ENCODE results near the gene OTUD3.
A peak's percentile ranks its signal among the peaks of the same experiment; 100 is the strongest.
"Not testable (repeated sequence)": the region's sequence is repeated elsewhere in the genome, so short reads cannot be mapped to it uniquely, and the experiment has no call there.

Gene OTUD3

DNA sequence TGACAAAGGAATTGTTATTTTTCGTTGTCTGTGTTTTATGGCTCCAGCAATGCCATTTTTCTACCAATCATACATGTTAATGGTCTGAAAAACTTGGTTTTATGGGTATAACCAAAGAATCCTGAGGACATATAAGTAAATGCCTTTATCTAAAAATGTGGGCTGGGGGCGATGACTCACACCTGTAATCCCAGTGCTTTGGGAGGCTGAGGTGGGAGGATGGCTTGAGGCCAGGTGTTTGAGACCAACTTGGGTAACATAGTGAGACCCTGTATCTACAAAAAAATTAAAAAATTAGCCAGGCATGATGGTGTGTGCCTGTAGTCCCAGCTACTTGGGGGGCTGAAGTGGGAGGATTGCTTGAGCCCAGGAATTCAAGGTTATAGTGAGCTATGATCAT is 12.7 kb upstream of the OTUD3 start:
- DNase-seq: not testable (repeated sequence)

- no peak for DNase-seq
Measured at GRCh38 chr1:19869929-19870328, 12.3 kb upstream of the OTUD3 start.

DNA sequence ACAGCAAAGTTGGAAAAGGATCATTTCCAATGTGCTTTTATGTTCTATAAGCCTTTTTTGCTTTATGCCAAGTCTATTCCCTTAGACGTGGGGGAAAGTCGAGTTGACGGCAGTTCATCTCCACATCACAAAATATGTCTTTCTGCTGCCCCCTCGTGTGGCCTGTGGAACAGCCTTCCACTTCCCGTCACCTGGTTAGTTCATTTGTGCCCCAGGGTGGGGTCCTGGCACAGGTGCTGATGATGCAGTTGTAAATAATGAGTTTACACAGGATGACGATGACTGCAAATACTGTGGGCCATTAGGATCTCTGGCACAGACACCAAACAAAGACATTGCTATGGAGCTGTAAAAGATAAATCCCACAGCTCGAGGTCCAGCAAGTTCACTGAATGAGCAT is 10.0 kb upstream of the OTUD3 start:
- no peak for DNase-seq

- no peak for DNase-seq
Measured at GRCh38 chr1:19877181-19877750, 4.9 kb upstream of the OTUD3 start.

- DNase-seq: no peak
Measured at GRCh38 chr1:19877821-19878636, 4.2 kb upstream of the OTUD3 start.

GRCh38 chr1:19878637-19878985 is 3.6 kb upstream of the OTUD3 start:
- no peak for DNase-seq

DNA sequence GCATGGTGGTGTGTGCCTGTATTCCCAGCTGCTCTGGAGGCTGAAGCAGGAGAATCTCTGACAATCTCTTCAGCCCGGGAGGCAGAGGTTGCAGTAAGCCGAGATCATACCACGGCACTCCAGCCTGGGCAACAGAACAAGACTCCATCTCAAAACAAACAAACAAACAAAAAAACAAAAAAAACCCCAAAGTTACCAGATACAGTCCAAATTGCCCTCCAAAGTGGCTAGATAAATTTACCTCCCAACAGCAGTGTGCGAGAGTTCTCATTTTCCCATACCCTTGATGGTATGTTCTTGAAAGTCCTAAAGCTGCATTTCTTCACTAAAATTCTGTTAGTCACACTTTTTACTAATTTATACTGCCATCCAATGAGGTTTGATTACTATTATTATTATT is 3.0 kb upstream of the OTUD3 start:
- DNase-seq: no peak

DNA sequence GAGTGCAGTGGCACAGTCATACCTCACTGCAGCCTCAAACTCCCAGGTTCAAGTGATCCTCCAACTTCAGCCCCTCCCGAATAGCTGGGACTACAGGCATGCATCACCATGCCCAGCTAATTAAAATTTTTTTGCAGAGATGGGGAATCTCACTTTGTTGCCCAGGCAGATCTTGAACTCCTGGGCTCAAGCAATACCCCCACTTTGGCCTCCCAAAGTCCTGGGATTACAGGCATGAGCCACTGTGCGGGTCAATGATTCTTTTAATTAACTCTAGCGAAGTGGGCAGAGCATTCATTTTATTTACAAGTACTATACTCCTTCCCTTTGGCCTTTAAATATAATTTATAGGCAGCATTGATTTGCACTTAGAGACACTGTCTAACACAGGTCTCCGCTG is 2.5 kb upstream of the OTUD3 start:
- no peak for DNase-seq

DNA sequence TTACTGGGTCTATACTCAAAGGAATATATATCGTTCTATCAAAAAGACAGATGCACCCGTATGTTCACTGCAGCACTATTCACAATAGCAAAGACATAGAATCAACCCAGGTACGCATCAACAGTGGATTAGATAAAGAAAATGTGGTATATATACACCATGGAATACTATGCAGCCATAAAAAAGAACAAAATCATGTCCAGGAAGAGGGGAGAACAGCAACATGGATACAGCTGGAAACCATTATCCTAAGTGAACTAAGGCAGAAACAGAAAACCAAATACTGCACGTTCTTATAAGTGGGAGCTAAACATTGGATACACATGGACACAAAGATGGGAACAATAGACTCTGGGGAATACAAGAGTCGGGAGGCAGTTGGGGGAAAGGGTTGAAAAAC is 1.4 kb upstream of the OTUD3 start:
- not testable (repeated sequence) for DNase-seq

DNA sequence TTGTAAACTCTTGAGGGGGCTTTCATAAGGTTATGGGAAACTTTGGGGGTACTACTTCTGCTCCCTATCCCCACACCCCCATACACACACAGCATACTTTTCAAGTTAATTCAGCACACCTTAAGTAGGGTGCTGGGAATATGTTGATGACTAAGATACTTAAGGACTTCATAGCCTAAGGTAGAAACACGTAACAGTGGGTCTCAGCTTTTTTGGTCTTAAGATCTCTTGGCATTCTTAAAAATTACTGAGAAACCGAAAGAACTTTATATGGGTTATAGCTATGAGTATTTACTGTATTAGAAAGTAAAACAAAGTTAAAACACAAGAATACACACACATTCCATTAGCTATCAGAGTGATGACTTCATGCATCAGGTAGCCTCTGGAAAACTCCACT is 2.1 kb downstream of the OTUD3 start:
- DNase-seq: no peak

DNA sequence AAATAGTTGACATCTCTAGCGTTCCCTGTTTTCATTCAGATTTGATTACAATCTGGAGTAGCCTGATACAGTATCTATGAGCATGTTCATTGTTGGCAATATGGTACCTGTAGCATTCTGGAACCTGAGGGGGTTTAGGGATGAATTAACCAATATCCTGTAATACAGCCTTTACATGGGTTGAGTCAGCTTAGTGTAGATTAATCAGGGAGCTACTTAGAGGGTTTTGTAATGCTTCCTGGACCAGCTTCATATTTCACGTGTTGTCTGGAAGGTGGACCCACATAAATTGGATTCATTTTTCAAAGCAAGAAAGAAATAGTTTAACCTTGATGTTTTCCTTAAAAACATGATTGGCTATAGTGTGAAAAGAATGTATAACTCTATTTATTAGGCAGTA is 3.6 kb downstream of the OTUD3 start:
- no peak for DNase-seq

DNA sequence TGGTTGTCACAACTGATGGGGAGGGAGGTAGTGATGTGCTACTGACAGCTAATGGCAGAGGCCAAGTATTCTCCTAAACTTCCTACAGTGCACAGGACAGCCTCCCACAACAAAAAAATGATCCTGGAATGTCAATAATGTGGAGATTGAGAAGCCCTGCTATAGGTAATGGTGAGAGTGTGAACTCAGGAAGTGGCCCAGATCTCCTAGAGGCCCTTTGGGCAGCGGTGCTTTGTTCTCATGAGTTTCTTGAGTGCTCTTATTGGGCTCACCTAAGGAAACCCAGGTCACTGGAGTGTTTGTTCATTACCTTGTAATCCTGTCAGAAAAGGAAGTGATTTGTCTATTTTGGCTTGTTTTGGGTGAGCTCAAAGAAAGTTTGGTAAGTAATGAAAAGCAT is 5.9 kb downstream of the OTUD3 start:
- no peak for DNase-seq

DNA sequence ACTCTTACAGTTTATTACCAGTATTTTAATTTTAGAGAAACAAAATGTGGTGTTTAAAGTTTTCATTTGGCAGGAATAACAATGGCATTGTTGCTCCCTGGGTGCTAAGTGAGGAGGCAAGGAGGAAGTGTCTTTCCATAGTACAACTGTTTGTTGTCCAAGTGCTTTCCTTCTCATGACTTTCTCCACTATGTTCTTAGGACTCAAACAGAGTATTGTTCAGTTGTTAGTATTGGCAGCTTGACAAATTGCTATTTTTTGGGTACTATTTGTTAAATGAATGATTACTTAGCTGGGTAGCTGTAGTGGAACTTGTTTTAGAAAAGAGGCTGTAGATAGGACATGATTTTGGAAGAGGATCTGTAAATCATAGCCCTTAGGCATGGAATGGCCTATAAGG is 7.5 kb downstream of the OTUD3 start:
- no peak for DNase-seq

GRCh38 chr1:19892129-19892528 is 9.9 kb downstream of the OTUD3 start:
- no peak for DNase-seq

- DNase-seq: no peak
Measured at GRCh38 chr1:19892628-19893168, 10.5 kb downstream of the OTUD3 start.

DNA sequence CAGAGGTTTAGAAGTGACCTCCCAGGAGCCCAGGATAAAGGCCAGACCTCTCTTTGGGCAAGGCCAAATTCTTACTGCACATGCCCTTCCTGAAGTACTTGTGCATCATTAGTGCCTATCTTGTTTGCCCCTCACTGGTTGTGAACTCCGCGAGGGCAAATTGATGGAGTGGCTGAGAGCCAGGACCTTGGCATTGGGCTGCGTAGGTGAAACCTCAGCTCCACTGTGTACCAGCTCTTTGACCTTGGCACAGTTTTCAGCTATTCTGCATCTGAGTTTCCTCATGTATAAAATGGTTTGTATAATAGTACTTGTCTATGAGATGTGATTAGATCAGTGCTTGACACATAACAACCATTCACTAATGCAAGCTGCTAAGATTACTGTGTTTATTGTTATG is 11.5 kb downstream of the OTUD3 start:
- DNase-seq: no peak

GRCh38 chr1:19894218-19894617 is 12.0 kb downstream of the OTUD3 start:
- DNase-seq: no peak

DNA sequence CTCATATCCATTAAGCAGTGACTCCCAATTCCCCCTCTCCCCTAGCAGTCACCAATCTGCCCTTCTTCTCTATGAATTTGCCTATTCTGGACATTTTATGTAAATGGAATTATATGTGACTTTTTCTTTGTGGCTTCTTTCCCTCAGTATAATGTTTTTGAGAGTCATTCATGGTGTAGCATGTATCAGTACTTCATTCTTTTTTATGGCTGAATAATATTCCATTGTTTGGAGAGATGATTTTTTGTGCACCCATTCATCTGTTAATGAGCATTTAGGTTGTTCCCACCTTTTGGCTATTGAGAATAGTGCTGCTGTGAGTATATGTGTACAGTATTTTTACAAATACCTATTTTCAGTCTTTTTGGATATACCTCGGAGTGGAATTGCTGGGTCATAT is 19.5 kb downstream of the OTUD3 start:
- DNase-seq: no peak

- no peak for DNase-seq
Measured at GRCh38 chr1:19903621-19904020, 21.4 kb downstream of the OTUD3 start.

DNA sequence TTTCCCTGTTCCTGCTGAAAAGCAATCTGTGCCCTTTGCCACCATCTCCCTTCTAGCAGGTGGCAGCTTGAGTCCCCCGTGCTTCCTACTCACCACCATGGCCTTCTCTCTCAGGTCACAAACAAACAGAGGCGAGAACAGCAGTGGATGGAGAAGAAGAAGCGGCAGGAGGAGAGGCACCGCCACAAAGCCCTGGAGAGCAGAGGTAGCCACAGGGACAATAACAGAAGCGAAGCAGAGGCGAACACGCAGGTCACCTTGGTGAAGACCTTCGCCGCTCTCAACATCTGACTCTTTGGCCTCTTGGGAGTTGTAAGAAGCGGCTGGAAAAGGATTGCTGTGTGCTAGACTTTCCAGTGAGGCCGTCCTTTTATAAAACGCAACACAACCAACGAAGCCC is 25.3 kb downstream of the OTUD3 start:
- DNase-seq: no peak

GRCh38 chr1:19909392-19909791 is 27.2 kb downstream of the OTUD3 start:
- DNase-seq: no peak

GRCh38 chr1:19909971-19910370 is 27.8 kb downstream of the OTUD3 start:
- DNase-seq: no peak

GRCh38 chr1:19910650-19911049 is 28.5 kb downstream of the OTUD3 start:
- DNase-seq: no peak

- DNase-seq: peak; percentile 85 to 88
Measured at GRCh38 chr1:19918057-19918456, 35.9 kb downstream of the OTUD3 start.
